HG03520 (cell line): ENCODE data around the gene H19.

Experiments used
- ATAC-seq: cut with Tn5 transposase; IDR thresholded peaks from one replicate; pipeline ENCODE4 v1.9.1; 2021; ENCODE audit warnings: mild to moderate bottlenecking, moderate library complexity; ENCODE audit not compliant: unreplicated experiment

H19 gene

GRCh38 chr11:1983601-1983961 is 14.1 kb downstream of the H19 start:
- ATAC-seq, result no peak

- no peak for ATAC-seq
Observed at GRCh38 chr11:1982873-1983600, 14.6 kb downstream of the H19 start.

GRCh38 chr11:1979607-1980006 is 18.0 kb downstream of the H19 start:
- no peak for ATAC-seq

- ATAC-seq, result no peak
Observed at GRCh38 chr11:1978720-1979473, 18.7 kb downstream of the H19 start.

GRCh38 chr11:1975185-1975584 is 22.5 kb downstream of the H19 start:
- ATAC-seq, result no peak

- no peak for ATAC-seq
Observed at GRCh38 chr11:1970956-1971355, 26.7 kb downstream of the H19 start.

GRCh38 chr11:1969776-1970175 is 27.9 kb downstream of the H19 start:
- no peak for ATAC-seq

- no peak for ATAC-seq
Observed at GRCh38 chr11:1969035-1969434, 28.6 kb downstream of the H19 start.

GRCh38 chr11:1968454-1969002 is 29.1 kb downstream of the H19 start:
- ATAC-seq, result no peak

GRCh38 chr11:1967641-1968225 is 29.9 kb downstream of the H19 start:
- no peak for ATAC-seq

GRCh38 chr11:1966531-1966930 is 31.1 kb downstream of the H19 start:
- ATAC-seq, result no peak

- no peak for ATAC-seq
Observed at GRCh38 chr11:1964955-1965354, 32.7 kb downstream of the H19 start.

- no peak for ATAC-seq
Observed at GRCh38 chr11:1964348-1964747, 33.3 kb downstream of the H19 start.

- no peak for ATAC-seq
Observed at GRCh38 chr11:1963864-1964263, 33.8 kb downstream of the H19 start.

GRCh38 chr11:1959786-1960185 is 37.9 kb downstream of the H19 start:
- no peak for ATAC-seq

GRCh38 chr11:1958367-1958766 is 39.3 kb downstream of the H19 start:
- ATAC-seq, result no peak

- no peak for ATAC-seq
Observed at GRCh38 chr11:1953489-1954266, 44.0 kb downstream of the H19 start.

GRCh38 chr11:1952806-1953482 is 44.7 kb downstream of the H19 start:
- ATAC-seq, result no peak

- no peak for ATAC-seq
Observed at GRCh38 chr11:1949922-1950321, 47.7 kb downstream of the H19 start.

GRCh38 chr11:1949302-1949701 is 48.3 kb downstream of the H19 start:
- ATAC-seq, result no peak

- no peak for ATAC-seq
Observed at GRCh38 chr11:1948389-1948788, 49.3 kb downstream of the H19 start.
